HepG2 (cell line): ENCODE results near the gene SNX4.

Experiments
- BRD4 ChIP-seq: sonication (generic); formaldehyde crosslinking; IDR thresholded peaks from 2 replicates; pipeline ENCODE4 v1.4.0; 2020; ENCODE audit warnings: missing genetic modification reagents
- EP300 ChIP-seq, 3 experiments: sonication (generic) in 1 of 3; formaldehyde crosslinking in 1 of 3; IDR thresholded peaks; 2 replicates each; pipeline versions ENCODE4 v1.5.1 to v1.6.1; 2011 to 2020; ENCODE audit warnings: low read depth in 2 of 3, low read length in 2 of 3, borderline replicate concordance in 1 of 3, improper control_type of control experiment in 1 of 3, mild to moderate bottlenecking in 1 of 3, missing genetic modification reagents in 1 of 3, moderate library complexity in 1 of 3
- SP140L ChIP-seq: sonication (generic); formaldehyde crosslinking; IDR thresholded peaks from 2 replicates; pipeline ENCODE4 v1.4.0; 2020; ENCODE audit warnings: missing genetic modification reagents, borderline replicate concordance
- TF ChIP-seq, protein P1 (sequence below): sonication (generic); formaldehyde crosslinking; IDR thresholded peaks from 2 replicates; pipeline ENCODE4 v1.5.0; 2020; ENCODE audit warnings: mild to moderate bottlenecking, missing genetic modification reagents, moderate library complexity

DNA sequence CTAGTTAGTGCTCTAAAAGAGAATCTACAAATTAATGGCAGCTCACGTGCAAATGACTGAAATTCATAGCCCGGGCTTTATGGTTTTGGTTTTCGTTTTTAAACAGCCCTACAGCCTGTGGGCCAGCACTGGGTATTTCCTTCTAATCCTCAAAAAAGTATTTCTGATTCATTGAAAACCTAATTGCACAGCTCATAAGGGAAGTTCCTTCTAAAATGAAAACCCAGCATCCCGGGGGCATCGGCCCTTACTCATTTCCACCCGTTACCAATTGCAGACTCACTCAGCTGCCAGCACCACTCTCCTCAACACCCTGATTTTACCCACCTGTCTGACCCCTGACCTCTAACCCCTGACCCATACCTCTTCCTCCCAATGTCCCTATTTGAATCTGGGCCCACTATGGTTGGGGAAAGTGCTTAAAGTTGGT lies 85.4 kb downstream of the SNX4 start:
- TF ChIP-seq BRD4: no peak
- TF ChIP-seq, protein P1, sequence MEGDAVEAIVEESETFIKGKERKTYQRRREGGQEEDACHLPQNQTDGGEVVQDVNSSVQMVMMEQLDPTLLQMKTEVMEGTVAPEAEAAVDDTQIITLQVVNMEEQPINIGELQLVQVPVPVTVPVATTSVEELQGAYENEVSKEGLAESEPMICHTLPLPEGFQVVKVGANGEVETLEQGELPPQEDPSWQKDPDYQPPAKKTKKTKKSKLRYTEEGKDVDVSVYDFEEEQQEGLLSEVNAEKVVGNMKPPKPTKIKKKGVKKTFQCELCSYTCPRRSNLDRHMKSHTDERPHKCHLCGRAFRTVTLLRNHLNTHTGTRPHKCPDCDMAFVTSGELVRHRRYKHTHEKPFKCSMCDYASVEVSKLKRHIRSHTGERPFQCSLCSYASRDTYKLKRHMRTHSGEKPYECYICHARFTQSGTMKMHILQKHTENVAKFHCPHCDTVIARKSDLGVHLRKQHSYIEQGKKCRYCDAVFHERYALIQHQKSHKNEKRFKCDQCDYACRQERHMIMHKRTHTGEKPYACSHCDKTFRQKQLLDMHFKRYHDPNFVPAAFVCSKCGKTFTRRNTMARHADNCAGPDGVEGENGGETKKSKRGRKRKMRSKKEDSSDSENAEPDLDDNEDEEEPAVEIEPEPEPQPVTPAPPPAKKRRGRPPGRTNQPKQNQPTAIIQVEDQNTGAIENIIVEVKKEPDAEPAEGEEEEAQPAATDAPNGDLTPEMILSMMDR (CRISPR knock-in tag): no peak
- TF ChIP-seq EP300 (IDR thresholded peaks at IDR 0.05; ENCODE audit: low read depth in 2 of 2, low read length in 2 of 2): no peak
- no peak for TF ChIP-seq EP300 (CRISPR knock-in tag; IDR thresholded peaks at IDR 0.05; ENCODE audit: borderline replicate concordance)
- TF ChIP-seq SP140L: no peak
